ENCODE data around the gene THAP2.

The THAP2 gene

DNA sequence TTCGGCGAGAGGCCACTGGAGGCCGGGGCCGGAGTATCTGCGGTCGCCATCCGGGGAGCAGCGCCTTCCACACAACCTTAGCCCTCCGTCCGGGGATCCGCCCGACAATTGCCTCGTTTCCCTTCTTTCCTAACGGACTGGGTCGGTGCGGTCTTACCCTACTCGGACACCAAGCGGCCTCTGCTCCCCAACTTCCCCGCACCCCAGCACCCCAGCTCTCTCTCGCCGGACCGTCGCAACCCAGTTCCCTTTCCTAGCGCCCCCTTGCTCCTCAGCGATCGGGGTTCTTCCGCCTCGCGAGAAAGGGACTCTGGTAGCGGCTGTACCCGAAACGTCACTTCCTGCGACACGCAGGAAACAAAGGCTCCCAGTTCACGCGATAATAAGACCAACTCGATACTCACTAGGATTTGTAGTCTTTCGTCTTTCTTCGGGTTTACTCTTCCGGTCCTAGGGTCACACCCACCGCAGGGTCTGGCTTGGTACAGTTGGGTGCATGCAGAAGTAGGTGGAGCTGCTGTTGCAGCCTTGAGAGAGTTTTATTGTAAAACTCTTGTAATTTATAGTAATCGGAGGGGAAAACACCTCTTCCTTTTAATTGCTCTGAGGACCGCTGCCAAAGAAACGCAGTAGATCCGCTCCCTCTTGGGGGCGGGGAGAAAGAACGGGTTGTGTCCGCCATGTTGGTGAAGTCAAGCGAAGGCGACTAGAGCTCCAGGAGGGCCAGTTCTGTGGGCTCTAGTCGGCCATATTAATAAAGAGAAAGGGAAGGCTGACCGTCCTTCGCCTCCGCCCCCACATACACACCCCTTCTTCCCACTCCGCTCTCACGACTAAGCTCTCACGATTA is at the start of gene THAP2, which contains the start of gene ZFC3H1:
Gene THAP2 (plus strand): TSS at position 741 of the 850 bp plus-strand sequence. CDS start 209 bp downstream, outside the sequence.
Gene ZFC3H1 (minus strand): TSS at position 288 of the 850 bp plus-strand sequence. CDS start 238 bp downstream, at position 50.
- peak; percentile 100 for DNase-seq (ENCODE audit: low read depth)

- no peak for DNase-seq (ENCODE audit: low read depth)
Observed at GRCh38 chr12:71621938-71622337, 42.2 kb upstream of the THAP2 start.

DNA sequence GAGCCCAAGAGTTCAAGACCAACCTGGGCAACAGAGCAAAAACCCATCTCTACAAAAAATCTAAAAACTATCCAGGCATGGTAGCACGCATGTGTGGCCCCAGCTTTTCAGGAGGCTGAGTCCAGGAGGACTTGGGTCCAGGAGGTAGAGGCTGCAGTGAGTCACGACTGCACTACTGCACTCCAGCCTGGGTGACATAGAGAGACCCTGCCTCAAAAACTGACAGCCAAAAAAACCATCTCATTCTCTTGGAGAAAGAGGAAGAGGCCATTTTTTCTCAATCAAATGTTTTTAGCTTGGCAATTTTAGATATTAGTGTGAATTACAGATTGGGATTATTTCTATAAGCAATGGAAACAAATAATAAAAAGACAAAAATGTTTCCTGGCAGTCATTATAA is 38.6 kb upstream of the THAP2 start:
- DNase-seq (ENCODE audit: low read depth), result no peak

- DNase-seq (ENCODE audit: low read depth), result no peak
Observed at GRCh38 chr12:71626098-71626497, 38.0 kb upstream of the THAP2 start.

- peak; percentile 8 for DNase-seq (ENCODE audit: low read depth)
Observed at GRCh38 chr12:71626768-71627167, 37.3 kb upstream of the THAP2 start.

DNA sequence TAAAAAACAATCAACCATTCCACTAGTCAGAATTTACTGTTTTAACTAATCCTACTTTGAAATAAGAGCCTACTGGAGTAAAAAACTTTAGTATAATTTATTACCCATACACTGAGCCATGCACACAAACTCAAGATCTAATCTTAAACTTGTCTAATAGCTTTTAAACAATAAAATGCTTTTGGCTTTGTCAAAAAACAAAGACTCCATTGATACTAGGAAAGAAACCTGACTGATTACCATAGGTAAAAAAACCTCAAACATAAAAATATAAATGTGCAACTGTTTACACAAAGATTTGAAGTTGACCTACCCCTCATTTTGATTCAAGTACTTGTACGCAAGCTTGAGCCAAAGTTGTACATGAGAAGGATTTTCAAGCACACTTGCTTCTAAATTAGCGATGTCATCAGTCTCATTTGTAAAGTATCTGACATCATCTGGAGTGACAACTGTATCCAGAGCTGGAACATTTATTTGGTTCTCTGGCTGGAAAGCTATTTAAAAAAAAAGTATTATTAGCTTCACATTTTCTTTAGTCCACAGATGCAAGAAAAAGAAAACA is 36.6 kb upstream of the THAP2 start:
- no peak for DNase-seq (ENCODE audit: low read depth)

DNA sequence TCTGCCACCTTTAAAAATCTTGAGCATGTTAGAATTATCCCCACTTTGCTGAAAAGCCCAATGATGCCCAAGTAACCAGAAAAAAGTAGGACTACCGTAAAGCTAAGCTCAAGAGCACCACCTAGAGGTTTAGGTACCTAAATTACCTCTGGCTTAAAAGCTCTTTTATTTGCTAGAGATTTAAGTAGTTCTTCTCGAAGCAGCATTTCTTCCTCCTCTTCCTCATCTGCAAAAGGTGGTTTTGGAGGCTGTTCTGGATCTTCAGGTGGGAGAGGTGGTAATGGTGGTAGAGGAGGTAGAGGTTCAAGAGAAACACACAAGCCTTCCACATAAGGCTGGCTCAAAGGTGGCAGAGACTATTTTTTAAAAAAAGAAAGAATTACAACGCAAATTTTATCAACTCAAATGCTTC is 27.4 kb upstream of the THAP2 start:
- peak; percentile 84 for DNase-seq (ENCODE audit: low read depth)

GRCh38 chr12:71638499-71638898 is 25.6 kb upstream of the THAP2 start:
- no peak for DNase-seq (ENCODE audit: low read depth)

- peak; percentile 59 for DNase-seq (ENCODE audit: low read depth)
Observed at GRCh38 chr12:71639341-71639760, 24.8 kb upstream of the THAP2 start.

DNA sequence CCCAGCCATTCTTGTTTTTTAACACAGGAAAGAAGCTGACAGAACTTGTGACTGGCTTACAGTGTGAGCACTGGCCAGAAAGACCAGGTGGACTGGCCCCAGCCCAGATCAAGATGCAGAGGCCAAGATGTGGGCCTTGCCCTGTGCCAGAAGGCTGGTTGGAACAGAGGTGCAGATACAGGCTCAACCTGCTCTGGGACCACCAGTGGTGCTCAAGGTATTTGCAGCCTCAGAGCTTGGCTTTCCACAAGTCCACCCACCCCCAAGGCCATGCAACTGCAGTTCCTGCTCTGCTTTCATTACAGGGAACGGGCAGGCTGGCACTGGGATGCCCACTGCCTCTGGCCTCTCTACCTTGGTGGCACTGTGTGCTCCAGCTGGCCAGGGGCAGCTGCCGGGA is 23.8 kb upstream of the THAP2 start:
- no peak for DNase-seq (ENCODE audit: low read depth)

GRCh38 chr12:71641390-71641789 is 22.7 kb upstream of the THAP2 start:
- DNase-seq (ENCODE audit: low read depth), result no peak

DNA sequence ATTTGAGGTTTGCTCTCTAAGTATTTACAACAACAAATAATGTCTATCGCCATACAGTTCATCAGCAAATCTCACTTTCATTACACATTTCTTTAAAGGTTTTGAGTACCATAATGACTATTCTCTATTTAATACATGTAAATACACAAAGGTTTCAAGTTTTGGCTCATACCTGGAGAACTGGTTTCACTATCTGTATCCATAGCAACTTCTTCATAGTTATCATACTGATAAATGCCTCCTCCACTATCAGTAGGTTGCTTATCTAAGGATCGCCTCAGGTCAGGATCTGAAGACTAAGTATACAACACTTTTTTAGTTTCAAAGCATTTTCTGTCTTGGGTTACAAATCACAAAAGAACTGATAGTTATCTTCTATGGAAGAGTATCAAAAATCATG is 21.8 kb upstream of the THAP2 start:
- no peak for DNase-seq (ENCODE audit: low read depth)

- DNase-seq (ENCODE audit: low read depth), result no peak
Observed at GRCh38 chr12:71645268-71645667, 18.8 kb upstream of the THAP2 start.

GRCh38 chr12:71646512-71646911 is 17.6 kb upstream of the THAP2 start:
- no peak for DNase-seq (ENCODE audit: low read depth)

DNA sequence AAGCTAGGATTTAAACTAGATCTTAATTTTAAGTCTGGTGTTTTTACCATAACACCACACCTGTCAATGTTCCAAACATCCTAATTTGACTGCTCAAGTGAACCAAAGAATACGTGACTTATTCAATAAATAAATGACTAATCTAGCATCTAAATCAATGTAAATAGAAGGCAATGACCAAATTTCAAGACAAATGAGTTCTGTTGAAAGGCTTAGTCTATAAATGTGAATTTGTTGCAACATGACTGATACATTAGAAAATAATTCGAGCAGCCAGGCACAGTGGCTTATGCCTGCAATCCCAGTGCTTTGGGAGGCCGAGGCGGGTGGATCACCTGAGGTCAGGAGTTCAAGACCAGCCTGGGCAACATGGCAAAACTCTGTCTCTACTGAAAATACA is 15.6 kb upstream of the THAP2 start:
- no peak for DNase-seq (ENCODE audit: low read depth)

DNA sequence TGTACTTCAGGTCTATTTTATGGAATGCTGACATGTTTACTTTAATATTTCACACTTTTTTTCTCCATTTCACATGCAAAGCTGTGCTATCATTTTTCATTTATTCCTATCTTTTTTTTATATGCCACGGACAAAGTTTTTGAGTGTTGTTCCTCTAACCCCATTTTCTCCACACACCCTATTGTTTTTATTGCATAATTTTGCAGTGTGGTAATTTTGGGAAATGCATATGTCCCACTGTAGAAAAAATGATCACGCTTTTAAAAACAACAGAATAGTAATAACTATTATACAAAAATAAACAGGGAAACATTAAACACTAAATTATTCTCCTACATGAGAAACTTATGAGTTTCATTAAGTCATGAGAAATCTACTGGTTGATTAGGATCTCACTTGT is 14.7 kb upstream of the THAP2 start:
- DNase-seq (ENCODE audit: low read depth), result no peak

DNA sequence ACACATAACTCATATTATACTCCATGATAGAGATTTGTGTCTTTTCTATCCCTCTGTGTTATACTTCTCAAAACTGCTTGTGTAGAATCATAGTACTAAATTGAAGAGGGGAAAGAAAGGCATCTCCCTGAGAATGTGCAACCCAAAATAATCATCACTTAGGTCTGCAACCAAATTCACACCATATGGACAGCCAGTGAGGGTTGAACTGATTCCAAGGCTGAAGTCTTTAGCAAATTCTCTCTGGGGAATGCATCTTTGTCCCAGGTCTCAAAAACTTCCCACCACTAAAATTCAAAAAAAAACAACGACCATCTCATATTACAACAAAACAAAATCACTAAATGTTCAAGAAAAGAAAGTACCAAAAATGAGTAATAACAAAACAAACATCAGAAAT is 11.4 kb upstream of the THAP2 start:
- no peak for DNase-seq (ENCODE audit: low read depth)

DNA sequence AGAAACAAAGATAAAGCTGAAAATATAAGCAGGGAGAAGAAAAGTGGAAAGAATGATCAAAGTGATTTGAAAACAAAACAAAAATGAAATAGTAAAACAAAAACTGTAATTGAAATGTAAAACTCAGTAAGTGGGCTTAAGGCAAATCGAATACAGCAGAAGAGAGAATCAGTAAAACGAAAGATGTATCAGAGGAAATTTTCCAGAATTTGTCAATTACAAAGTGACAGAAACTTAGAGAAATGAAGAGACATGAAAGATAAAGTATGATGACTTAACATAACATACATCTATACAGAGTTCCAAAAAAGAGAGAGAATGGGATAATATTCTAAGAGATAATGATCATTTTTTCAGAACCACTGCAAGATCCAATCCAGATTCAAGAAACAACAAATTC is 11.0 kb upstream of the THAP2 start:
- DNase-seq (ENCODE audit: low read depth), result no peak

DNA sequence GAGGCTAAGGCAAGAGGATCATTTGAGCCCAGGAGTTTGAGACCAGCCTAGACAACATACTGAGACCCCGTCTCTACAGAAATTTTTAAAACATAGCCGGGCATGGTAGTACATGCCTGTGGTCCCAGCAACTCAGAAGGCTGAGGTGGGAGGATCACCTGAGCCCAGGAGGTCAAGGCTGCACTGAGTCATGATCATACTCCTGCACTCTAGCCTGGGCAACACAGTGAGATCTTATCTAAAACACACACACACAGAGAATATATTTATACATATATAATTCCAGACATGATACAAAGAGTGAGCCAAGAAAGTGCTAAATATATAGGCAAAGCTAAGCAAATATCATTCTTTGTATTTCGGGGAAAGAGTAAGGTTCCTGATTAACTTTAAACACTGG is 9.9 kb upstream of the THAP2 start:
- no peak for DNase-seq (ENCODE audit: low read depth)

GRCh38 chr12:71655495-71655894 is 8.6 kb upstream of the THAP2 start:
- no peak for DNase-seq (ENCODE audit: low read depth)

DNA sequence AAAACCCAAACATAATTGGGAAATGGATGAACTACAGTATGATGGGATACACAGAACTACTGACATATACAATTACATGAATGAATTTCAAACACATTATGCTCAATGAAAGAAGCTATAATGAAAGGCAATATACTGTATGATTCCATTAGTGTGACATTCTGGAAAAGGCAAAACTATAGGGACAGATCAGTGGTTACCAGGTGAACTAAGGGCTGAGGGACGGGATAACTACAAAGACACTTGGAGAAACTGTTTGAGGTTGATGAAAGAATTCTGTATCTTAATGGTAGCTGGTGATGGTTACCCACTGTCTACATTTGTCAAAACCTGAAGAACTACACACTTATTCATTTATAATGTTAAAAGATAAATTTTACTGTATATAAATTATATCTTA is 8.2 kb upstream of the THAP2 start:
- DNase-seq (ENCODE audit: low read depth), result no peak

DNA sequence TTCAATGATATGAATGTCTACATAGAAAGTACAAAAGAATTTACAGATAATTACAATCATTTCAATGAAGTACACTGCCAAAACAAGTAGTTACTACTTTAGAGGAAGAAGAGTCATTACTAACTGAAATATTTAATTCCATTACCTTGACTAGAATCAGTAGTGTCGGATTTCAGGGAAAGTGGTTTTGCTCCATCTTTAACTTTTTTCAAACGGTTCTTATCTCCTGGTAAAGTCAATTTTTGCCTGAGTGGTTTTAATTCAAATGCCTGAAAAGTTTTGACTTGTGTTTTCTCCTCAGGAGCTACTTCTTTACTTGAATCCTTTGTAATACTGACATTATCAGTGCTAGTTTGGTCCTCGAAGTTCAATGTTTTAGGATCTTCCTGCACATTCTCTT is 7.4 kb upstream of the THAP2 start:
- no peak for DNase-seq (ENCODE audit: low read depth)

DNA sequence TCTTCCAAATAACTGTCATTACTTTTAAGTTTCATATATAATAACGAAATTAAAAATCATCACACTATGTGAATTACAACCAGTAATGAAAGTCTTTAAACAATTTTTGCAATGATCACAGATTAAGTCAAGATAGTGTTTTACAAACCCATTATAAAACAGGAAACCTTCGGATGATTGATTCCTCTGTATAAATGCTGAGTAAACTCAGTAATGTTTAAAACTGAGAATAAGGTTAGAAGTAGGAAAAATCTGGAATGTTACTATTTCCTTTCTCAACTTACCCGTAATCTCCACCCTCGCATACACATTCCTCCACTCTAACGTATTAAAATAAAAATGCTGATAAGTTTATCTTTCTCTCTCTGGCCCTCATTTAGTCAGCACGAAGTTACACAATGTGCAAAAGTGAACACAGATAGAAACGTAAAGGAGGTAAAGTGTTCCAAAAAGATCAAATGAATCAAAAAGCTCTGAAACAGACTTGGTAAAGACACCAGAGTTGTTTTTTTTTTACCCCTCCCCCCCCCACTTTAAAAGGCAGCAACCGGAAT is 2.0 kb upstream of the THAP2 start:
- peak; percentile 42 for DNase-seq (ENCODE audit: low read depth)

All from ELR (cell line).